Cortex of kidney (tissue), 1 donor: ENCODE data around the gene WASHC2C.
"Not testable (repeated sequence)": the region's sequence is repeated elsewhere in the genome, so short reads cannot be mapped to it uniquely, and the experiment has no call there.

Source experiments
- DNase-seq: peaks from one replicate; lab custom pipeline; 2025; lab: John Stamatoyannopoulos, UW

WASHC2C gene

GRCh38 chr10:45771757-45772461 is 44.8 kb downstream of the WASHC2C start:
- not testable (repeated sequence) for DNase-seq

- not testable (repeated sequence) for DNase-seq
Observed at GRCh38 chr10:45786217-45786616, 59.2 kb downstream of the WASHC2C start.

- not testable (repeated sequence) for DNase-seq
Observed at GRCh38 chr10:45787212-45787741, 60.2 kb downstream of the WASHC2C start.

GRCh38 chr10:45789991-45790390 is 62.9 kb downstream of the WASHC2C start:
- DNase-seq: not testable (repeated sequence)

GRCh38 chr10:45790694-45791426 is 63.8 kb downstream of the WASHC2C start:
- not testable (repeated sequence) for DNase-seq

- DNase-seq: not testable (repeated sequence)
Observed at GRCh38 chr10:45794761-45795160, 67.7 kb downstream of the WASHC2C start.

- not testable (repeated sequence) for DNase-seq
Observed at GRCh38 chr10:45803060-45804010, 76.3 kb downstream of the WASHC2C start.

- not testable (repeated sequence) for DNase-seq
Observed at GRCh38 chr10:45804996-45805395, 77.9 kb downstream of the WASHC2C start.

GRCh38 chr10:45809837-45810236 is 82.8 kb downstream of the WASHC2C start:
- DNase-seq: no peak

- no peak for DNase-seq
Observed at GRCh38 chr10:45811075-45811474, 84.0 kb downstream of the WASHC2C start.

GRCh38 chr10:45812959-45813358 is 85.9 kb downstream of the WASHC2C start:
- not testable (repeated sequence) for DNase-seq

- not testable (repeated sequence) for DNase-seq
Observed at GRCh38 chr10:45814146-45814545, 87.1 kb downstream of the WASHC2C start.

- DNase-seq: no peak
Observed at GRCh38 chr10:45817130-45817859, 90.2 kb downstream of the WASHC2C start.

- DNase-seq: no peak
Observed at GRCh38 chr10:45817912-45818311, 90.8 kb downstream of the WASHC2C start.

- no peak for DNase-seq
Observed at GRCh38 chr10:45819552-45819951, 92.5 kb downstream of the WASHC2C start.

- DNase-seq: not testable (repeated sequence)
Observed at GRCh38 chr10:45820107-45820830, 93.2 kb downstream of the WASHC2C start.

GRCh38 chr10:45822918-45823317 is 95.9 kb downstream of the WASHC2C start:
- DNase-seq: not testable (repeated sequence)
